Measurements from ENCODE around the gene CRAMP1. TPM values are rescaled to one million over a fixed set of nuclear protein-coding genes. Genes with fewer than 3 reads are reported as not detected.
"Not testable (repeated sequence)": the region's sequence is repeated elsewhere in the genome, so short reads cannot be mapped to it uniquely, and the experiment has no call there.

The CRAMP1 gene
- total RNA-seq, result 11.3 TPM
- long read RNA-seq, result 0 reads

GRCh38 chr16:1612320-1613111 is at the start of gene CRAMP1:
Gene CRAMP1 (plus strand): TSS chr16:1612360. CDS start chr16:1614640, 2,280 bp downstream.
- DNase-seq (peak; percentile 53), ATAC-seq (no peak)
- intact Hi-C loops (cut with micrococcal nuclease), result no loop called here

GRCh38 chr16:1563786-1564185 is 48.4 kb upstream of the CRAMP1 start:
- intact Hi-C loops (cut with micrococcal nuclease), result no loop called here
- DNase-seq (no peak), ATAC-seq (no peak)

GRCh38 chr16:1564325-1564724 is 47.8 kb upstream of the CRAMP1 start:
- ATAC-seq, result peak; percentile 30
- DNase-seq, result peak; percentile 59
- intact Hi-C loops (cut with micrococcal nuclease), result no loop called here

GRCh38 chr16:1565083-1565805 is 46.9 kb upstream of the CRAMP1 start:
- intact Hi-C loops (cut with micrococcal nuclease), result no loop called here
- ATAC-seq (no peak), DNase-seq (no peak)

GRCh38 chr16:1567988-1568387 is 44.2 kb upstream of the CRAMP1 start:
- ATAC-seq (no peak), DNase-seq (no peak)
- intact Hi-C loops (cut with micrococcal nuclease), result no loop called here

- ATAC-seq, result no peak
Observed at GRCh38 chr16:1571012-1571671, 41.0 kb upstream of the CRAMP1 start.

GRCh38 chr16:1572673-1573072 is 39.5 kb upstream of the CRAMP1 start:
- DNase-seq, result no peak
- intact Hi-C loops (cut with micrococcal nuclease), result no loop called here
- no peak for ATAC-seq

More at GRCh38 chr16:1571012-1571671, 41.0 kb upstream of the CRAMP1 start:
- intact Hi-C loops (cut with micrococcal nuclease), result no loop called here
- no peak for DNase-seq

GRCh38 chr16:1573301-1573700 is 38.9 kb upstream of the CRAMP1 start:
- no peak for ATAC-seq
- DNase-seq, result no peak
- intact Hi-C loops (cut with micrococcal nuclease), result no loop called here

- DNase-seq, result no peak
- ATAC-seq, result no peak
- intact Hi-C loops (cut with micrococcal nuclease), result no loop called here
Observed at GRCh38 chr16:1575578-1575977, 36.6 kb upstream of the CRAMP1 start.

GRCh38 chr16:1579214-1579613 is 32.9 kb upstream of the CRAMP1 start:
- DNase-seq (no peak), ATAC-seq (no peak)
- intact Hi-C loops (cut with micrococcal nuclease), result no loop called here

GRCh38 chr16:1580256-1580655 is 31.9 kb upstream of the CRAMP1 start:
- no peak for ATAC-seq
- intact Hi-C loops (cut with micrococcal nuclease), result no loop called here
- no peak for DNase-seq

GRCh38 chr16:1580956-1581355 is 31.2 kb upstream of the CRAMP1 start:
- no peak for DNase-seq
- intact Hi-C loops (cut with micrococcal nuclease), result no loop called here
- no peak for ATAC-seq

GRCh38 chr16:1581804-1582203 is 30.4 kb upstream of the CRAMP1 start:
- no peak for DNase-seq
- ATAC-seq, result no peak
- intact Hi-C loops (cut with micrococcal nuclease), result no loop called here

- ATAC-seq, result no peak
Observed at GRCh38 chr16:1583180-1583579, 29.0 kb upstream of the CRAMP1 start.

GRCh38 chr16:1584926-1585484 is 27.2 kb upstream of the CRAMP1 start:
- intact Hi-C loops (cut with micrococcal nuclease), result no loop called here
- no peak for ATAC-seq
- DNase-seq, result no peak

More at GRCh38 chr16:1583180-1583579, 29.0 kb upstream of the CRAMP1 start:
- intact Hi-C loops (cut with micrococcal nuclease), result no loop called here
- no peak for DNase-seq

GRCh38 chr16:1590366-1590765 is 21.8 kb upstream of the CRAMP1 start:
- intact Hi-C loops (cut with micrococcal nuclease), result no loop called here
- ATAC-seq (no peak), DNase-seq (no peak)

- ATAC-seq, result no peak
- intact Hi-C loops (cut with micrococcal nuclease), result no loop called here
- DNase-seq, result no peak
Observed at GRCh38 chr16:1590930-1591705, 21.0 kb upstream of the CRAMP1 start.

- intact Hi-C loops (cut with micrococcal nuclease), result no loop called here
- DNase-seq (no peak), ATAC-seq (no peak)
Observed at GRCh38 chr16:1592446-1592845, 19.7 kb upstream of the CRAMP1 start.

GRCh38 chr16:1595511-1595910 is 16.6 kb upstream of the CRAMP1 start:
- ATAC-seq, DNase-seq: not testable (repeated sequence)

More at GRCh38 chr16:1595511-1595910, 16.6 kb upstream of the CRAMP1 start:
- intact Hi-C loops (cut with micrococcal nuclease), result not testable (repeated sequence)

Measured in left ventricle myocardium superior (tissue), 1 donor.